GM12872 (cell line): ENCODE data around the gene DOCK1.

Source experiments
- CTCF ChIP-seq: IDR thresholded peaks from 3 replicates; pipeline ENCODE4 v1.5.1; 2011; ENCODE audit warnings: low read depth, mild to moderate bottlenecking, low read length, moderate library complexity; ENCODE audit not compliant: insufficient read depth

The DOCK1 gene

DNA sequence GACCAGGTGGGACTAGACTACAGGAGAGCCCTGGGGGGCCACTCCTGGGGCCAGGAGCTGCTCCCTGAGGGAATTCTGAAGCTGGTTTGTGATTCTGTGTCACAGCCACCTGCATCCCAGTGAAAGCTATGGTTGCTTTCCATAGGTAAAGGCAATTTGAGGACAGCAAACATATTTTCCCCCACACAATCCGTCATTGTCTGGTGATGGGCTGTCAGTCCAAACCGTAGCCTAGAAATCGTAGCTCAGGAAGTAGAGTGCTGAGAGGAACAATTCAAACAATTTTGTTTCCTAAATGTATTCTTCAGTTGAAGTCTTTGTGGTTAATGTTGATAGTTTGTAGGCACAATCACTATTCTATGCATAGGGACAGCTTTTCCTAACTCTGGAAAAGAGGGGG, 397.1 kb downstream of the DOCK1 start:
- TF ChIP-seq CTCF: no peak

- no peak for TF ChIP-seq CTCF
Observed at GRCh38 chr10:127303105-127303504, 397.9 kb downstream of the DOCK1 start.

DNA sequence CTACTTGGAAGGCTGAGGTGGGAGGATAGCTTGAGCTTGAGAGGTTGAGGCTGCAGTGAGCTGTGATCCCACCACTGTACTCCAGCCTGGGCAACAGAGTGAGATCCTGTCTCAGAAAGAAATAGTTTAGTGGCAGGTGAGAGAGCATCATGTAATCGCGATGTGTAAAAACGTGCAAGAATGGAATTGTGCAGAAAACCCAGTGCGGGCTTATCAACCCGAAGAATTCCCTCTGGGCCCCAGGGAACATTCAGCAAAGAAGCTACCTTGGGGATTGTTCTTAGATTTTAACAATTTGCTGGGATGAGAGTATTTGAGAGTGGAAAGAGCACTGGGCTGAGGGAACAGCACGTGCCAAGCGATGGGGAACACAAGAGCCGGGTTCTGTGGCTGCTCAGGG, 398.5 kb downstream of the DOCK1 start:
- no peak for TF ChIP-seq CTCF

GRCh38 chr10:127306479-127306878, 401.3 kb downstream of the DOCK1 start:
- TF ChIP-seq CTCF: no peak

- no peak for TF ChIP-seq CTCF
Observed at GRCh38 chr10:127307338-127307737, 402.1 kb downstream of the DOCK1 start.

DNA sequence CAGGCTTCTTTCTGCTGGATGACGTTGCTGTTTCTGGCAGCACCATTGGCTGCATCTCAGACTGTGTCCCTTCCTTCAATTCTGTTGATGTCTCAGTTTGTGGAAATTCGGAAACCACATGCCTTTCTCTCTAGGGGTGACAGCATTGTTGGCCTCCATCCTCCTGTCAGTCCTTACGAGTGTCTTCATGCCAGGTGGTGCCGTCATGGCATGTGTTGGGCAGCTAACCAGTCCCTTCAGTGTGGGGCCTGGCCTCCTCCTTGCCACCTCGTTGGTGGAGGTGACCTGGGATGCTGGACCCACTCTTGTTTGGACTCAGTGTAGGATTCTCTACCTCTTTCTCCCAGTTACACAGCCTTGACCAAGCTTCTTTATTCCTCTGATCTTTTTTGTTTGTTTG, 402.8 kb downstream of the DOCK1 start:
- TF ChIP-seq CTCF: no peak

DNA sequence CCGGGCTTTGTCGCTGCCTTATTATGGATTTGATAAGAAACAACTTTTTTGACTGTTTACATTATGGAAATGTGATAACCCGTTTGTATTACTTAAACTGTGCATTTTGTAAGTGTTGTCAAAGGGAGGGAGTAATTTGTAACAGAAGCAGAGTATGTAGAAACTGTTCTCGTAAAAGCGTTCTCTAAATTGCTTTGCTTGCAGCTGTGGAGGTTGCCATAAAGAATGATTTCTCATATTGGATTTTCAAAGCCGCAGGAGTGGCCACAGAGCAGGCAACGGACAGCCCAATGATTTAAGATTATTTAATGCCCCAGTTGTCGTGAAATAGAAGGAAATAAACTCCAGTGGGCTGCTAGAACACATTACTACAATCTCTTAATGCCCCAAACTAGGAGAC, 405.2 kb downstream of the DOCK1 start:
- no peak for TF ChIP-seq CTCF

- no peak for TF ChIP-seq CTCF
Observed at GRCh38 chr10:127310923-127311322, 405.7 kb downstream of the DOCK1 start.
